HEK293 (cell line): ENCODE data around the gene MRPS2.

ENCODE experiments used
- BCL11A ChIP-seq: fragments of 450-650 bp; formaldehyde crosslinking; IDR thresholded peaks from 2 replicates; pipeline ENCODE4 v1.5.1; 2016; ENCODE audit warnings: low read depth, missing biosample characterization, missing genetic modification characterization
- GLIS2 ChIP-seq: fragments of 450-650 bp; formaldehyde crosslinking; IDR thresholded peaks from 2 replicates; pipeline ENCODE4 v1.5.1; 2016; ENCODE audit warnings: missing biosample characterization, missing genetic modification characterization
- KLF17 ChIP-seq: fragments of 450-650 bp; formaldehyde crosslinking; IDR thresholded peaks from 2 replicates; pipeline ENCODE4 v1.5.1; 2016; ENCODE audit warnings: missing biosample characterization, missing genetic modification characterization
- KLF7 ChIP-seq: fragments of 450-650 bp; formaldehyde crosslinking; IDR thresholded peaks from 2 replicates; pipeline ENCODE4 v1.5.1; 2016; ENCODE audit warnings: missing biosample characterization, missing genetic modification characterization, borderline replicate concordance
- SCRT2 ChIP-seq: fragments of 450-650 bp; formaldehyde crosslinking; IDR thresholded peaks from 2 replicates; pipeline ENCODE4 v1.5.1; 2016; ENCODE audit warnings: missing biosample characterization, missing genetic modification characterization
- SP2 ChIP-seq: fragments of 450-650 bp; formaldehyde crosslinking; IDR thresholded peaks from 2 replicates; pipeline ENCODE4 v1.5.1; 2016; ENCODE audit warnings: missing biosample characterization, missing genetic modification characterization
- SP3 ChIP-seq: fragments of 450-650 bp; formaldehyde crosslinking; IDR thresholded peaks from 2 replicates; pipeline ENCODE4 v1.5.1; 2016; ENCODE audit warnings: missing biosample characterization, missing genetic modification characterization
- YY1 ChIP-seq: fragments of 450-650 bp; formaldehyde crosslinking; IDR thresholded peaks from 2 replicates; pipeline ENCODE4 v1.5.1; 2018; ENCODE audit warnings: missing biosample characterization, missing genetic modification characterization
- ZBTB17 ChIP-seq: fragments of 450-650 bp; formaldehyde crosslinking; IDR thresholded peaks from 2 replicates; pipeline ENCODE4 v1.5.1; 2016; ENCODE audit warnings: missing biosample characterization, missing genetic modification characterization
- ZBTB20 ChIP-seq: fragments of 450-650 bp; formaldehyde crosslinking; IDR thresholded peaks from 2 replicates; pipeline ENCODE4 v1.5.1; 2016; ENCODE audit warnings: missing biosample characterization, missing genetic modification characterization
- ZBTB44 ChIP-seq: fragments of 450-650 bp; IDR thresholded peaks from 2 replicates; pipeline ENCODE4 v1.5.1; 2018; ENCODE audit warnings: missing biosample characterization, mild to moderate bottlenecking, missing genetic modification characterization
- ZFP69B ChIP-seq: fragments of 450-650 bp; formaldehyde crosslinking; IDR thresholded peaks from 2 replicates; pipeline ENCODE4 v1.5.1; 2016; ENCODE audit warnings: missing biosample characterization, missing genetic modification characterization
- ZIC2 ChIP-seq: fragments of 450-650 bp; formaldehyde crosslinking; IDR thresholded peaks from 2 replicates; pipeline ENCODE4 v1.5.1; 2016; ENCODE audit warnings: missing biosample characterization, missing genetic modification characterization
- ZNF148 ChIP-seq: fragments of 450-650 bp; formaldehyde crosslinking; IDR thresholded peaks from 2 replicates; pipeline ENCODE4 v1.5.0; 2017; ENCODE audit warnings: missing biosample characterization, missing genetic modification characterization, borderline replicate concordance
- ZNF184 ChIP-seq: fragments of 450-650 bp; IDR thresholded peaks from 2 replicates; pipeline ENCODE4 v1.5.1; 2018; ENCODE audit warnings: missing biosample characterization, mild to moderate bottlenecking, missing genetic modification characterization
- ZNF19 ChIP-seq: fragments of 450-650 bp; formaldehyde crosslinking; IDR thresholded peaks from 2 replicates; pipeline ENCODE4; 2016; ENCODE audit warnings: missing biosample characterization, missing genetic modification characterization, low read depth
- ZNF202 ChIP-seq: fragments of 450-650 bp; formaldehyde crosslinking; IDR thresholded peaks from 2 replicates; pipeline ENCODE4 v1.5.1; 2016; ENCODE audit warnings: missing biosample characterization, missing genetic modification characterization, borderline replicate concordance
- ZNF221 ChIP-seq: fragments of 450-650 bp; formaldehyde crosslinking; IDR thresholded peaks from 2 replicates; pipeline ENCODE4 v1.5.1; 2017; ENCODE audit warnings: missing biosample characterization, missing genetic modification characterization, borderline replicate concordance
- ZNF239 ChIP-seq: fragments of 450-650 bp; formaldehyde crosslinking; IDR thresholded peaks from 2 replicates; pipeline ENCODE4 v1.5.1; 2016; ENCODE audit warnings: missing biosample characterization, missing genetic modification characterization
- ZNF335 ChIP-seq: fragments of 450-650 bp; formaldehyde crosslinking; conservative IDR thresholded peaks from 2 replicates; pipeline ENCODE4 v1.5.1; 2016; ENCODE audit warnings: missing biosample characterization, missing genetic modification characterization
- ZNF341 ChIP-seq: fragments of 450-650 bp; formaldehyde crosslinking; IDR thresholded peaks from 2 replicates; pipeline ENCODE4; 2016; ENCODE audit warnings: low read depth, missing biosample characterization, missing genetic modification characterization
- ZNF362 ChIP-seq: fragments of 450-650 bp; formaldehyde crosslinking; IDR thresholded peaks from 2 replicates; pipeline ENCODE4 v1.5.1; 2016; ENCODE audit warnings: missing biosample characterization, missing genetic modification characterization
- ZNF366 ChIP-seq: fragments of 450-650 bp; formaldehyde crosslinking; conservative IDR thresholded peaks from 2 replicates; pipeline ENCODE4 v1.5.1; 2016; ENCODE audit warnings: missing biosample characterization, missing genetic modification characterization
- ZNF416 ChIP-seq: fragments of 450-650 bp; formaldehyde crosslinking; IDR thresholded peaks from 2 replicates; pipeline ENCODE4 v1.5.1; 2016; ENCODE audit warnings: missing biosample characterization, missing genetic modification characterization
- ZNF423 ChIP-seq: fragments of 450-650 bp; formaldehyde crosslinking; IDR thresholded peaks from 2 replicates; pipeline ENCODE4 v1.5.1; 2016; ENCODE audit warnings: missing biosample characterization, missing genetic modification characterization
- ZNF529 ChIP-seq: fragments of 450-650 bp; formaldehyde crosslinking; IDR thresholded peaks from 2 replicates; pipeline ENCODE4 v1.5.1; 2017; ENCODE audit warnings: missing genetic modification characterization, missing biosample characterization; ENCODE audit not compliant: insufficient replicate concordance
- ZNF544 ChIP-seq: fragments of 450-650 bp; formaldehyde crosslinking; IDR thresholded peaks from 2 replicates; pipeline ENCODE4 v1.5.0; 2017; ENCODE audit warnings: missing biosample characterization, missing genetic modification characterization
- ZNF600 ChIP-seq: fragments of 450-650 bp; formaldehyde crosslinking; IDR thresholded peaks from 2 replicates; pipeline ENCODE4 v1.5.1; 2016; ENCODE audit warnings: missing biosample characterization, missing genetic modification characterization
- ZNF623 ChIP-seq: fragments of 450-650 bp; formaldehyde crosslinking; IDR thresholded peaks from 2 replicates; pipeline ENCODE4 v1.5.1; 2016; ENCODE audit warnings: missing biosample characterization, missing genetic modification characterization
- ZNF629 ChIP-seq: fragments of 450-650 bp; formaldehyde crosslinking; IDR thresholded peaks from 2 replicates; pipeline ENCODE4 v1.5.1; 2017; ENCODE audit warnings: missing biosample characterization, missing genetic modification characterization
- ZNF660 ChIP-seq: fragments of 450-650 bp; IDR thresholded peaks from 2 replicates; pipeline ENCODE4 v1.5.1; 2018; ENCODE audit warnings: missing biosample characterization, mild to moderate bottlenecking, missing genetic modification characterization
- ZNF692 ChIP-seq: fragments of 450-650 bp; formaldehyde crosslinking; IDR thresholded peaks from 2 replicates; pipeline ENCODE4 v1.5.1; 2016; ENCODE audit warnings: missing biosample characterization, missing genetic modification characterization
- ZNF707 ChIP-seq: fragments of 450-650 bp; formaldehyde crosslinking; IDR thresholded peaks from 2 replicates; pipeline ENCODE4 v1.5.1; 2016; ENCODE audit warnings: missing biosample characterization, missing genetic modification characterization
- ZNF785 ChIP-seq: fragments of 450-650 bp; formaldehyde crosslinking; IDR thresholded peaks from 2 replicates; pipeline ENCODE4 v1.5.1; 2016; ENCODE audit warnings: missing biosample characterization, missing genetic modification characterization
- ZXDB ChIP-seq: fragments of 450-650 bp; formaldehyde crosslinking; IDR thresholded peaks from 2 replicates; pipeline ENCODE4 v1.5.1; 2016; ENCODE audit warnings: missing biosample characterization, missing genetic modification characterization

MRPS2 gene

GRCh38 chr9:135468854-135469521, 31.5 kb upstream of the MRPS2 start (continued):
- TF ChIP-seq ZNF362 (tag by site-specific recombination) (no peak), ZNF148 (tag by site-specific recombination) (no peak), ZNF707 (tag by site-specific recombination) (no peak), ZNF221 (tag by site-specific recombination) (no peak), ZNF629 (tag by site-specific recombination) (peak; percentile 39; the same call in 1 of the 2 replicates), ZBTB44 (tag by site-specific recombination) (no peak), ZNF600 (tag by site-specific recombination) (peak; percentile 53), ZNF544 (tag by site-specific recombination) (no peak), BCL11A (tag by site-specific recombination) (no peak), ZFP69B (peak; percentile 100), SP2 (peak; percentile 55), SP3 (tag by site-specific recombination) (peak; percentile 48; the same call in 1 of the 2 replicates), ZNF623 (tag by site-specific recombination) (no peak), ZNF423 (0 out of 2 replicates have a peak, but pooled peaks have one; percentile 37), ZXDB (tag by site-specific recombination) (0 out of 2 replicates have a peak, but pooled peaks have one; percentile 20), KLF7 (tag by site-specific recombination) (peak; percentile 42; the same call in 1 of the 2 replicates), ZNF366 (tag by site-specific recombination) (peak; percentile 47), ZBTB20 (peak; percentile 30; the same call in 1 of the 2 replicates), GLIS2 (tag by site-specific recombination) (peak; percentile 44; the same call in 1 of the 2 replicates), YY1 (tag by site-specific recombination) (no peak), ZBTB17 (tag by site-specific recombination) (peak; percentile 92), ZNF184 (no peak), SCRT2 (tag by site-specific recombination) (no peak), KLF17 (peak; percentile 81), ZNF19 (tag by site-specific recombination) (no peak), ZNF416 (tag by site-specific recombination) (no peak), ZIC2 (peak; percentile 83), ZNF202 (tag by site-specific recombination) (no peak), ZNF785 (tag by site-specific recombination) (no peak), ZNF692 (peak; percentile 100), ZNF341 (tag by site-specific recombination) (peak; percentile 55; the same call in 1 of the 2 replicates), ZNF239 (tag by site-specific recombination) (no peak), ZNF335 (tag by site-specific recombination) (peak; percentile 81), ZNF660 (tag by site-specific recombination) (peak; percentile 91), ZNF529 (no peak)
